ENCODE results near the gene AUTS2.

DNA sequence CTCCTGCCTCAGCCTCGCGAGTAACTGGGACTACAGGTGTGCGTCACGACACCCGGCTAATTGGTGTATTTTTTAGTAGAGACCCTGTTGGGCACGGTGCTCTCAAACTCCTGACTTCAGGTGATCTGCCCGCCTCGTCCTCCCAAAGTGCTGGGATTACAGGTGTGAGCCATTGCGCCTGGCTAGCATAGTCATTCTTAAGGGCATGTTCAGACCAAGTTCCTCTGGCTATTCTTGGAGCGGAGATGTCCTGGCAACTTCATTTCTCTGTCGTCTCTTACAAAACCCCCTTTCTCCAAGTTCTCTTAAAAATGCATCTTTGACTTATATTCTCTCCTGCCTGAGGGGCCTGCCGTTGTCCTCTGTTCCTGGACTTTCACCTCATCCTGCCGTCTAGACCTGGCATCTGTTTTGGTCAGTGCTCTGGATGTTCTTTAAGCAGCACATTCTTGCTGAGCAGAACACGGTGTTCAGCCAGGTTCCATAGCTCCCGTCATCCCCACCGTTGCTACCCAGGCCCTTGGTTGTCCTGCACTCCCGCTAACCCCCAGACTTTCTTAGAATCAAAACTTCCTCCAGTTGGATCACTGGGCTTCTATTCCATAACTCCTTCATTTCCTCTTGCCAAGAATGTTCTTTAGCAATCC, 1023.8 kb downstream of the AUTS2 start:
- TF ChIP-seq SREBF2 (IDR thresholded peaks at IDR 0.05; ENCODE audit: low read length) (no peak), ZBED1 (IDR thresholded peaks at IDR 0.05; ENCODE audit: borderline replicate concordance) (no peak), MEF2A (IDR thresholded peaks at IDR 0.05; ENCODE audit: insufficient read depth, low read depth, low read length) (no peak)
- TF ChIP-seq, protein P1, sequence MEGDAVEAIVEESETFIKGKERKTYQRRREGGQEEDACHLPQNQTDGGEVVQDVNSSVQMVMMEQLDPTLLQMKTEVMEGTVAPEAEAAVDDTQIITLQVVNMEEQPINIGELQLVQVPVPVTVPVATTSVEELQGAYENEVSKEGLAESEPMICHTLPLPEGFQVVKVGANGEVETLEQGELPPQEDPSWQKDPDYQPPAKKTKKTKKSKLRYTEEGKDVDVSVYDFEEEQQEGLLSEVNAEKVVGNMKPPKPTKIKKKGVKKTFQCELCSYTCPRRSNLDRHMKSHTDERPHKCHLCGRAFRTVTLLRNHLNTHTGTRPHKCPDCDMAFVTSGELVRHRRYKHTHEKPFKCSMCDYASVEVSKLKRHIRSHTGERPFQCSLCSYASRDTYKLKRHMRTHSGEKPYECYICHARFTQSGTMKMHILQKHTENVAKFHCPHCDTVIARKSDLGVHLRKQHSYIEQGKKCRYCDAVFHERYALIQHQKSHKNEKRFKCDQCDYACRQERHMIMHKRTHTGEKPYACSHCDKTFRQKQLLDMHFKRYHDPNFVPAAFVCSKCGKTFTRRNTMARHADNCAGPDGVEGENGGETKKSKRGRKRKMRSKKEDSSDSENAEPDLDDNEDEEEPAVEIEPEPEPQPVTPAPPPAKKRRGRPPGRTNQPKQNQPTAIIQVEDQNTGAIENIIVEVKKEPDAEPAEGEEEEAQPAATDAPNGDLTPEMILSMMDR (IDR thresholded peaks at IDR 0.05 in 2 of 3, conservative IDR thresholded peaks at IDR 0.05 in 1 of 3; ENCODE audit: control insufficient read depth in 2 of 3, extremely low read depth in 1 of 3, insufficient read depth in 1 of 3, low read depth in 3 of 3, low read length in 3 of 3) = no peak

Data from GM12878 (cell line).